NK-92 (cell line): ENCODE results near the gene CBLN3.
"Not testable (repeated sequence)": the region's sequence is repeated elsewhere in the genome, so short reads cannot be mapped to it uniquely, and the experiment has no call there.

Experiments used
- DNase-seq: peaks from one replicate; lab custom pipeline; 2025; ENCODE audit not compliant: unreplicated experiment; lab: John Stamatoyannopoulos, UW

Gene CBLN3

GRCh38 chr14:24429395-24430142 is at the start of gene CBLN3, which contains the start of gene KHNYN:
CBLN3 (minus strand) TSS chr14:24429668; CDS start chr14:24429054, 614 bp downstream.
KHNYN (plus strand) TSS chr14:24429954; CDS start chr14:24430731, 777 bp downstream.
- no peak for DNase-seq

DNA sequence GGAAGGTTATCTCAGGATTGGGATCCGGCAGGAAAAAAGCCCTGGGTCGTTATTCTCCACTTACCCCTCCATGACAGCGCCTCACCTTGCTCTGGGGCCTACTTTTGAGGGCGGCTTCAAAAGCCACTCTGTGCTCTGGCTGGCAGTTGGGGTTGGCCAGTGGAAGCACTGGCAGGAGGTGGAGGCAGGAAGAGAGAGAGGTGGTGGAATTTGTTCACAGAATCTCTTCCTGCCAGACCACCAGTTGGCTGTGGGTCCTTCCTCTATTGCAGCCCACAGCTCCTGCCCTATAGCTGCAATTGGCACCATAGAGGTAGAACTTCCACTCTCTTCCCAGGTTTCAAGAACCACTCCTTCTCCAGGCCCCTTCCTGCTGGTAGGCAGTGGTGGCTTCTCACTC is 45.8 kb upstream of the CBLN3 start:
- DNase-seq = no peak

- DNase-seq = no peak
Measured at GRCh38 chr14:24473211-24473610, 43.7 kb upstream of the CBLN3 start.

DNA sequence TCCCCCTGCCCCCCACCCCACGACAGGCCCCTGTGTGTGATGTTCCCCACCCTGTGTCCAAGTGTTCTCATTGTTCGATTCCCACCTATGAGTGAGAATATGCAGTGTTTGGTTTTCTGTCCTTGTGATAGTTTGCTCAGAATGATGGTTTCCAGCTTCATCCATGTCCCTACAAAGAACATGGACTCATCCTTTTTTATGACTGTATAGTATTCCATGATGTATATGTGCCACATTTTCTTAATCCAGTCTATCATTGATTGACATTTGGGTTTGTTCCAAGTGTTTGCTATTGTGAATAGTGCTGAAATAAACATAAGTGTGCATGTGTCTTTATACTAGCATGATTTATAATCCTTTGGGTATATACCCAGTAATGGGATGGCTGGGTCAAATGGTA is 41.0 kb upstream of the CBLN3 start:
- DNase-seq = not testable (repeated sequence)

DNA sequence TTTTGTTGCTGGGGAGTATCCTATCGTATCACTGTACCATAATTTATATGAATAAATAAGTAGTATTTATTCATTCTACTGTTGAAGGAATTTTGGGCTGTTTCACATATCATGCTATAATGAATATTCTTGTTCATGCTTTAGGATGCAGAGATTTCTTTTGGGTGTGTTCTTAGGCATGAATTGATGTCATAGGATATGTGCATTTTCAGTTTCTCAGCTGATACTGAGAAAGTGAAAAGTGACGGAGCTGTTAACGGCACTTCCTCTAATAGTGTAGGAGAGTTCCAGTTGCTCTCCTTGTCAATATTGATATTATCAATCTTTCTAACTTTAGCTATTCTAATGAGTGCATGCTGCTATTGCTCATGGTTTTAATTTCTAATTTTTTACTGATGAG is 36.3 kb upstream of the CBLN3 start:
- no peak for DNase-seq

- no peak for DNase-seq
Measured at GRCh38 chr14:24465368-24465767, 35.9 kb upstream of the CBLN3 start.

DNA sequence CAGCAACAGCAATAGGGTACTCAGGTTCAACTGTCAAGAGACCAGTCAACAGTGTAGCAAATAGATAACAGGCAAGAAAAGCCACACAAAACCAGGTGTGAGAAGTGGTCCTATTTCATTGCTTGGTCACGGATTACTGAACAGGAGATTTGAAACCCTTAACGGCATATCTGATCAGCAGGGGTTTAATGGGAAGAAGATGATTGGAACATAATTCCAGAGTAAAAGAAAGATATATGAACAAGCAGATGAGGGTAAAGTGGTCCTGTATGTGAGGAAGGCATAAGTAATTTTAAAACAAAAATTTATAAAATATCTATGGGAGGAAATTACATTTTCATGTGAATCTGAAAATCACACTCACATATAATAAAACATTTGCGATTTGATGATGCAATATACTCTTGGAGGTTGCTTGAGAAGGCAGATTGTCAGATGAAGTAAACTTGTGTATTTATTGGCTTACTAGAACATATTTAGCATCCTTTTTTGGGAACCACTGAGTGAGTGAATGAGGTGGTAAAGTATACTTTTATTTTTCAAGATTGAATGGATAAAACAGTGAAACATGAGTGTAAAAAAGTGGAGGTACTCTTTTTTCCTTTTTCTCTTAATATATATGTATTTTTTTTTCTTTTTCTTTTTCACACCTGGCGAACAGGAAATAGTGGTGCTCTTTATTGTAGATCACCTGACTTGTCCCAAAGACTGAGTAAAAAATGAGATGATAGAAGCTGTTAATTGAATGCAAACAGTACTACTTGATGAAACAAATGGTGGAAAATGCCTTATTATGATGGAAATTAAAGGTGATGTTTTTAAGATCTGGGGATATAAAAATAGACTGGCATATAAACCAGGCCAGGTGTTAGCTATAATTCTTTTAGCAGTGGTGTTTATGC is 34.7 kb upstream of the CBLN3 start:
- DNase-seq = no peak

- no peak for DNase-seq
Measured at GRCh38 chr14:24463017-24463883, 33.8 kb upstream of the CBLN3 start.

DNA sequence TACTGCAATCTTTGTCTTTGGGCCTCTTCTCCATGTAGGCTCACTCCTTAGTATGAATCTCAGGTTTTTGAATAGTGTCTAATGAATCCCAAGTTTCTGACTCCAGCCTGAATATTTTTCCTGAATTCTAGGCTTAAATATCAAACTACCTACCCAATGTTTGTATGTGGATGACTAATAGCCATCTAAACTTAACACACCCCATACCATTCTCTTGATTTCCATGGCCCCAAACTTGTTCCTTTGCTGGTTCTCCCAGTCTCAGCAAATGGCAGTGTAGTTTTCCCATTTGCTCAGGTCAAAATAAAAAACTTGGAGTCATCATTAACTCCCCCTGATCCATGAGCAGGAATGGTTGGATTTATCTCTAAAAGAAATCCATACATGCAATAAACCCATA is 31.9 kb upstream of the CBLN3 start:
- no peak for DNase-seq

DNA sequence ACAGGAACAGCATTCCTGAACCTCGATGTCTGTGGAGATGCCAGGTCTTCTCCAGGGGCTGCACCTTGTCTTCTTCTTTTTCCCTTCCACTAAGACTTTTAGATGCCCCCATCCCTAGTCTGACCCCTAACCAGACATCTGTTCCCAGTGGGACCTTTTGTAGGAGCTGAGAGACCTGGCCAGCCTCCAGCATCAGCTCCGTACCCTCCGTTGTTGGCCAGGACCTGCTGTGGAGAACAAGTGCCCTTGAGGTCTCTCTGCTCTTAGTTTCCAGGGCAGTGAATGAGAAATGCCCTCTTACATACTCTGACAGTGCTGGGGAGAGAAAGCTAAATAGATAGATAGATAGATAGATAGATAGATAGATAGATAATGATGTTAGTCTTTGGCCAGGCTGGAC is 29.9 kb upstream of the CBLN3 start:
- no peak for DNase-seq

DNA sequence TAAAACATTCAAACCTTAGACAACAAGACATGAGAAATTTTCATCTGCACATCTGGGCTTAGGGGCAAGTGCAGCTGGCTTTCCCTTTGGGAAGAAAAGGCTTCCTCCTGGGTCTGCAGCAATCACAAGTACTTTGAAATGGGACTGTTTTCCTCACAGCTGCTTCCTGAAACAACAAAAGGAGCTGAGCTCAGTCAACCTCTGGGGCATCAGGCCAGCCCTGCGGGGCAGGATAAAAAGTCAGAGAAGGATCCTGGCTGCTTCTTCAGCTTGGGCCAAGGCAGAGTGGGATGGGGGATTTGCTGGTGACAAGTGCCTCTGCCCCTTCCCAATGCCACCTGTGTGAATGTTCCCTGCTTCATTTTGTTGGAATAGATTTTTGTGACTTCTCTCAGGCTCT is 29.3 kb upstream of the CBLN3 start:
- DNase-seq = no peak

DNA sequence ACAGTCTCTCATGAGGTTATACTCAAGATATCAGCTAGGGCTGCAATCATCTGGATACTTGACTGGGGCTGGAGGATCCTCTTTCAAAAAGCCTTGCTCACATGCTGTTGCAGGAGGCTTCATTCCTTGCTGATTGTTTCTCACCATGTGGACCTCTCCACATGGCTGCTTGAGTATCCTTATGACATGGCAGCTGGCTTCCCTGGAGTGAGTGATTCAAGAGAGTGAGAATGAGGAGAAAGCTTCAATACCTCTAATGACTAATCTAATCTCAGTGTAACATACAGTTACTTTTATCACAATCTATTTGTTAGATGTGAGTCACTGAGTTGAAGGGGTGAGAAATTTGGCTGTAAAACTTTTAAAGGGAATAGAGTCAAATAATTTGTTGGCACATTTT is 27.5 kb upstream of the CBLN3 start:
- no peak for DNase-seq

- not testable (repeated sequence) for DNase-seq
Measured at GRCh38 chr14:24450828-24451227, 21.4 kb upstream of the CBLN3 start.

DNA sequence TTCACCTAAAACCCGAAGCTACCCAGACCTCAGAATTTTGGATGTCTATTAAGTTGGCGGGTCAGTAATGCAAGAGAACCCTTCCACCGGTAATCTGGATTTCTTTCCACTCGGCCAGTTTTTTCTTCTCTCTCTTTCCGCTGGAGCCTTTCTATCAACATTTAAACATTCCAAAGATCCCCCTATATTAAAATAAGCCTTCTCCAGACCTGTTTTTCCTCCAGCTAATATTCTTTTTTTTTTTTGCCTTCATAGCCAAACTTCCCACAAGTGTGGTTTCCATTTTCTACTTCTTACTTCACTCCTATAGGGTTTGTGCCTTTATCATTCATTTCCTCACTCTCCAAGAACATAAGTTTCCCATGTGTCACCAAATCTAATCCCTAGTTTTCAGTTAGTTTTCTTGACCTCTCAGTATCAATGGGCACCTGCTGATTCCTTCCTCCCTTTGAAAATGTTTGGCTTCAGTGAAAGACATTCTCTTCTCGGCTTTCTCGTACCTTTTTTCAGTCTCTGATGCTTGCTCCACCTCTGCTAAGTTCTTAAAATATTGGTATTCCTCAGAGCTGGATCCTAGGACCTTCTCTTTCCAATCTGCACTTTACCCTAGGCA is 13.7 kb upstream of the CBLN3 start:
- DNase-seq = no peak

- peak; percentile 82 for DNase-seq
Measured at GRCh38 chr14:24442240-24443052, 13.0 kb upstream of the CBLN3 start, which contains the start of gene SDR39U1. SDR39U1 (minus strand) TSS chr14:24442776; CDS start chr14:24442769, 7 bp downstream.

- DNase-seq = no peak
Measured at GRCh38 chr14:24441904-24442239, 12.4 kb upstream of the CBLN3 start.

DNA sequence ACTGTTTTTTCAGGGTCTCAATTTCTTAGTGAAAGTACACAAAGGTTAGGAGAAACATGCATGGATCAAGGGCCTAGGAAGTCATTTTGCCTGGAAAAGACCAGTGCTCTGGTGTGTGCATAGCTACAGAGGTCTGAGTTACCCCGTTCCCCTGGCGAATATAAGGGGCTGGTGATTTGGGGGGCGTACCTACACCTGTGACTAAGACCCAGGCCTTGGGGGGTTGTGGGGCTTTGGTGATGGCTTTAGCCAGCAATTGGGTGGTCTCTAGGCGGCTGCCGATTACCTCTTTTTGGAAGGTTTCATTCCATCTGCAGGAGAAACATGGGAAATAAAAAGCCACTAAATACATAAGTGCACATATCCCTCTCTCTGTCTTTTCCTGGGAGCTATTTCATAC is 12.0 kb upstream of the CBLN3 start:
- no peak for DNase-seq

DNA sequence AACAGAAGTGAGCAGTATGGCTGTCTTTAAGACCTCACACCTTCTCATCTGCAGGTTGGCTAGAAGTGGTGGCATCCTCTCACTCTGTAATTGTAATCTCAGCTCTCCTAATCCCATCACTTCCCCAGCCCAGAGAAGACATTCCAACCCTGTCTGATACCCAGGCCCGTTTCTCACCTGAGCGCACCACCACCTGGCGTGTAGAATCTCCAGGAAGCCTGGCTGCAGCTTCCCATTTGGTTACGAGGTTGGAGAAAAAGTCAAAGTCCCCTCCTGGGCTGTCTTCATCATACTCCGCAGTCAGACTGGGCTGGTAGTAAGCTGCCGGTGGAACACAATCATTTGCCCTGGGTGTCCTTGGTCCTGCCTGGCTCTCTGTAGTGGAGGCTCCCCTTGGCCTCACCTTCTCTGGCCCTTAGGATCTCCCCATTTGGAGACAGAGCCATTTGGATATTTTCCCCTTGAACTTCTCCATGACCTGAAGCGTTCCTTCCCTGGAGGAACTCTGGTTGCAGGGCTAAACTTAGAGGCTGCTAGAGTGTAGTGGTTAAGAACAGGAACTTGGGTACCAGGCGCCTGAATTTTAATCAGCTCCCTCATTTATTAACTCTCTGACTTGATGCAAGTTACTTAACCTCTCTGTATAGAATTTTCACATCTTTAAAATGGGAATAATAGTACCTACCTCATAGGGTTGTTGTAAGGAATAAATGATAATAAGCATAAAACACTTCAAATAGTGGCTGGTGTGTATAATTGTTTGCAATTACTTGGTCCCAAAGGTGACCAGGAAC is 11.3 kb upstream of the CBLN3 start:
- DNase-seq = no peak
